ENCODE results near the gene TMPRSS6. TPM values are rescaled to one million over a fixed set of nuclear protein-coding genes. Genes with fewer than 3 reads are reported as not detected.

TMPRSS6 gene
- total RNA-seq, 2 experiments from 2014 or later, result 0.50 to 0.73 TPM

DNA sequence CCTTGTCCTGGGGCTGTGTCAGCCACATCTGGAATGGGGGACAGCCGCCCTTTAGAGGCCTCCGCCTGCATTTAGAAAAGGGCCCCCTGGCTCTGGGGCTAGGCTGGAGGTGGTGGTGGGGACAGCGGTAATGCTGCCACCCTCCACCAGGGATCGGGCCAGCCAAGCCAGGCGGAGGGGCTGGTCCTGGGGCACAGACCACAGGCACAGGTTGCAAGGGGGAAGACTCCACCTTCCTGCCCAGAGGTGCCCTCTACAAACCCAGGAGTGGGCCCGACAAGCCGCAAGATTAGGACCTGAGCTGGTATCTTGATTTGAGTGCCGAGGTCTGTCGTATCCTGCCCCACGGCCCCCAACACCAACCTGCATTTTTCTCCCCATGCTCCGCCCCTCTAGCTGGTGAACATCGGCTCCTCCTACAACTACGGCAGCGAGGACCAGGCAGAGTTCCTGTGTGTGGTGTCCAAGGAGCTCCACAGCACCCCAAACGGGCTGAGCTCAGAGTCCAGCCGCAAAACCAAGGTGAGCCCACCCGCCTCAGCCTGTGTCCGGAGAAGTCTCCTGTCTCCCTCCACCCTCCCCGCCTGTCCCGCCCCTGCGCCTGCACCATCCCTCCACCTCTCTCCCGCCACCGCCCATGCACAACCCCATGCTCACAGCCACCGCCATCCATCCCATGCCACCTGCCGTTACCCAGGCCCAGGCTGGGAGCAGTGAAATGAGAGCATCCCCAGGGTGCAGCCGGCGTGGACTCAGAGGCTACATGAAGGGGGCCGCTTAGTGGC, 50.4 kb downstream of the TMPRSS6 start:
- H3K27me3 Mint-ChIP-seq, result no peaks in the 10 kb centered on the region
- H3K36me3 Mint-ChIP-seq (ENCODE audit: low read depth), result no peaks in the 10 kb centered on the region
- no peak for DNase-seq
- ChIA-PET POLR2A (no interaction called here), CTCF (interaction anchor here (1.1 kb wide), 2 partner anchors 19 to 63 kb away, joined by 3 read pairs; no protein-coding TSS in a partner anchor)
- H3K9me3 Mint-ChIP-seq, result no peaks in the 10 kb centered on the region
- no peak overlapping the region for H3K27ac Mint-ChIP-seq
- no peak overlapping the region for H3K4me3 Mint-ChIP-seq
- peaks cover 18% of the 10 kb centered on the region for H3K4me1 Mint-ChIP-seq

DNA sequence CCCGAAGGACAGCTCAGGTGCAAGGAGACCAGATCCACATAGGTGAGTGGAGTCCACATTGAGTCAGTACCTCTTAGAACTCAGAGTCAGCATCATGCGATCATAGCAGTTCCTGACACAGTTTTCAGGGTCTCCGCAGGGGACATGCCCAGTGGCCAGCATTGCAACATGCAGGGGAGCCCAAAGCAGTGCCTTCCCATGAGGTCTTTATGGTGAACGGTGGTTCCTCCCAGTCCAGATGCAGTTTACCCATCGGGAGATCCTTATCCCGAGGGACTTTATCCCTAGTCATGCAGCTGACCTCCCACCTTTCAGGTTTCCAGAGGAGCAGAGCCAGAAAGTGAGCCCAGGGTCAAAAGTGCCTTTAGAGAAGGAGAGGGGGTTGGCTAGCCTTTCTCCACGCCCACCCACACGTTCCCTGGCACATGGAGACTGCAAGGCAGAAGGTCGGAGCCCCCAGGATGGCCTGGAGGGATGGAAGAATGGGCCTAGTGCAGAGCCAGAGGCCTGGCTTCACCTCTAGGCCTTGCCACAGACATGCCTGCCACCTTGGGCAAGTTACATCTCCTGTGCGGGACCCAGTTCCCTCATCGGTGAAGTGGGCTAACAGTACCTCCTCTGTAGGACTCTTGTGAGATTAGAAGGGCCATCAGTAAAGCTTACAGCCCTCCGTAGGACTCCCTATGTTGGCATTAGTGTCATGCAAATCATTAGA, 51.6 kb downstream of the TMPRSS6 start:
- no peak overlapping the region for H3K4me3 Mint-ChIP-seq
- H3K9me3 Mint-ChIP-seq, result no peaks in the 10 kb centered on the region
- POLR2A ChIA-PET, result no interaction called here
- peaks cover 24% of the 10 kb centered on the region for H3K4me1 Mint-ChIP-seq
- CTCF ChIA-PET, result no interaction called here
- H3K27ac Mint-ChIP-seq, result no peak overlapping the region
- no peak for DNase-seq
- H3K36me3 Mint-ChIP-seq (ENCODE audit: low read depth), result no peaks in the 10 kb centered on the region
- H3K27me3 Mint-ChIP-seq, result no peaks in the 10 kb centered on the region

DNA sequence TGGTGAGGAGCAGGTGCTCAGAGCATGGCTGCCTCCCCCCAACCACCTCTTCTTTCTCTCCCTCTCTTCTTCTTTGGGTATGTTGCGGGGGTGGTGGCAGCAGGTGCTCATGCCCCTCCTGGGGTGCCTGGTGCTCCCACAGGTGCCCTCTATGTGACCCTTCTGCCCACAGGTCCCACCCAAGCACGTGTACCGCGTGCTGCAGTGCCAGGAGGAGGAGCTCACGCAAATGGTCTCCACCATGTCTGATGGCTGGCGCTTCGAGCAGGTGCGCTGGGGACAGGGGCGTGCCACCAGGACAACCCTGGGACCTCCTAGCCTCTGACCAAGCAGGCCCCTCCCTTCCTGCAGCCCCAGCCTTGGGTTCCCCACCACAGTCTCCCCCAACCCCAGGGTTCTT, 52.3 kb downstream of the TMPRSS6 start:
- DNase-seq, result no peak
- Mint-ChIP-seq H3K27me3 (no peaks in the 10 kb centered on the region), H3K4me1 (peaks cover 31% of the 10 kb centered on the region), H3K36me3 (ENCODE audit: low read depth) (no peaks in the 10 kb centered on the region), H3K27ac (no peak overlapping the region), H3K4me3 (no peak overlapping the region), H3K9me3 (no peaks in the 10 kb centered on the region)
- POLR2A ChIA-PET, result no interaction called here
- CTCF ChIA-PET, result no interaction called here

DNA sequence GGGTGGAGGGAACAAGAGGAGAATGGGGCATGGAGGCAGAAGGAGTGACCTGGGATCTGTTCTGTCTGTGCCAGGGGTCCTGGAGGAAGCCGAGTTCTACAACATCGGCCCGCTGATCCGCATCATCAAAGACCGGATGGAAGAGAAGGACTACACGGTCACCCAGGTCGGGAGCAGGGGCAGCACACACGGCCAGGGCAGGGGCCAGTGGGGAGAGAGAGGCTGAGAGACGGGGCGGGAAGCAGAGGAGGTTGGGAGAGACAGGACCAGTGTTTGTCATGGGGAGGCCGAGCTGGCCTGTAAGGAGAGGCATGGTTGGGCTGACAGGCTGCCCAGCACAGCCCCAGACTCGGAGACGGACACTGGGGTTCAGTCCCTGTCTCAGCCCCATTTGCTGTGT, 53.3 kb downstream of the TMPRSS6 start:
- no peaks in the 10 kb centered on the region for H3K27me3 Mint-ChIP-seq
- POLR2A ChIA-PET, result no interaction called here

DNA sequence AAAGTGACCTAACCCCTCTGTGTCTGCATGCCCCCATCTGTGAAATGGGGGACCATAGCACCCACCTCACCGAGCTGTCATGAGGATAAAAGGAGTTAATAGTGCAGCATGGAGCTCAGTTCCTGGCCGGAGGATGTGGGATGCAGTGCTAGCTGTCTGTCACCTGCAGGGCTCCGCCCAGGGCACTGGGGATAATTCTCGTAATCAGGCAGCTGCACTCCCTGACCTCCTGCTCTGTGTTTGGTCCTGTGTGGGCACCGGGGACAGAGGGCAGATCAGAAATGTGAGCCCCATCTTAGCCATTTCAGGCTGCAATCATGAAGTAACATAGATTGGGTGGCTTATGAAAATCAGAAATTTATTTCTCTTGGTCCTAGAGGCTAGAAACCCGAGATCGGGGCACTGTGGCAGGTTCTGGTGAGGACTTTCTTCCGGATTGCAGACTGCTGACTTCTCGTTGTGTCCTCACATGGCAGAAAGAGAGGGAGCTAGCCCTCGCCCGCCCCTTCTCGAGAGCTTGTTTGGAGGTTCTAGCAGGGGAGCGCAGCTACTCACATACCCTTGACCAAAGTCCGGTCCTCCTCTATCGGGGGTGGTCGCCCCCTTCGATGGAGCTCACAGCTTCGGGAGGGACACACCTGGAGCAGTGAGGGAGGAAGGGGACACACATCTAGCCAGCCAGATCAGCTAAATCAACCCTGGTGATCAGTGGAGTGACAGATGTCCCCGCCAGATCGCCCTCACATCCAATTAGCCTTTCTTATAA, 54.7 kb downstream of the TMPRSS6 start:
- no peak overlapping the region for H3K27ac Mint-ChIP-seq

More for the DNA sequence above, 53.3 kb downstream of the TMPRSS6 start:
- no peaks in the 10 kb centered on the region for H3K9me3 Mint-ChIP-seq
- peaks cover 28% of the 10 kb centered on the region for H3K4me1 Mint-ChIP-seq
- no peak overlapping the region for H3K4me3 Mint-ChIP-seq
- no peaks in the 10 kb centered on the region for H3K36me3 Mint-ChIP-seq (ENCODE audit: low read depth)
- CTCF ChIA-PET, result interaction anchor here (2.2 kb wide), 1 partner anchor 12 kb away, joined by 8 read pairs; no protein-coding TSS in a partner anchor
- H3K27ac Mint-ChIP-seq, result no peak overlapping the region
- DNase-seq, result no peak

DNA sequence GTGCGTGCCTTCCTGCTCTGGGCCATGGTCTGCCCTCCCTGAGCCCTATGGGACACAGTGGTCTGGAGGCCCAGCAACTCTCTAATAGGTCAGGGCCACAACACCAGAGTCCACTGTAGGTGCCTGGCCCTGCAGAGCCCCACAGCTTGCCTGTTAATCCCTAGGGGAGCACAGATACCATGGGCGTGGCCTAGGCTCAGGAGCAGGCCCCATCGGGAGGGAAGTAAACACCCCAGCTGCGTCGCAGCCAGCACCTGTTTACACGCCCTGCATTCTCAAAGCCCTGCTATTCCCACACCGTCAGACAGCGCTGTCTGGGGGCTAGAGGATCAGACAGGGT, 55.5 kb downstream of the TMPRSS6 start:
- no peak for DNase-seq
- POLR2A ChIA-PET, result no interaction called here
- CTCF ChIA-PET, result interaction anchor here (1.5 to 2.2 kb wide), 2 partner anchors 10 to 12 kb away, joined by 5 to 8 read pairs; no protein-coding TSS in a partner anchor
- no peak overlapping the region for H3K4me3 Mint-ChIP-seq
- H3K36me3 Mint-ChIP-seq (ENCODE audit: low read depth), result no peaks in the 10 kb centered on the region
- H3K27ac Mint-ChIP-seq, result no peak overlapping the region
- H3K27me3 Mint-ChIP-seq, result no peaks in the 10 kb centered on the region
- H3K4me1 Mint-ChIP-seq, result peaks cover 15% of the 10 kb centered on the region
- H3K9me3 Mint-ChIP-seq, result no peaks in the 10 kb centered on the region

More for the DNA sequence above, 54.7 kb downstream of the TMPRSS6 start:
- no peaks in the 10 kb centered on the region for H3K27me3 Mint-ChIP-seq
- H3K4me3 Mint-ChIP-seq, result no peak overlapping the region
- ChIA-PET CTCF (interaction anchor here (1.2 to 2.2 kb wide), 4 partner anchors 11 to 267 kb away, joined by 3 to 8 read pairs (median 4); partner anchors contain the start of genes MPST and TST), POLR2A (no interaction called here)
- no peak for DNase-seq
- no peaks in the 10 kb centered on the region for H3K36me3 Mint-ChIP-seq (ENCODE audit: low read depth)
- peaks cover 15% of the 10 kb centered on the region for H3K4me1 Mint-ChIP-seq
- H3K9me3 Mint-ChIP-seq, result no peaks in the 10 kb centered on the region

DNA sequence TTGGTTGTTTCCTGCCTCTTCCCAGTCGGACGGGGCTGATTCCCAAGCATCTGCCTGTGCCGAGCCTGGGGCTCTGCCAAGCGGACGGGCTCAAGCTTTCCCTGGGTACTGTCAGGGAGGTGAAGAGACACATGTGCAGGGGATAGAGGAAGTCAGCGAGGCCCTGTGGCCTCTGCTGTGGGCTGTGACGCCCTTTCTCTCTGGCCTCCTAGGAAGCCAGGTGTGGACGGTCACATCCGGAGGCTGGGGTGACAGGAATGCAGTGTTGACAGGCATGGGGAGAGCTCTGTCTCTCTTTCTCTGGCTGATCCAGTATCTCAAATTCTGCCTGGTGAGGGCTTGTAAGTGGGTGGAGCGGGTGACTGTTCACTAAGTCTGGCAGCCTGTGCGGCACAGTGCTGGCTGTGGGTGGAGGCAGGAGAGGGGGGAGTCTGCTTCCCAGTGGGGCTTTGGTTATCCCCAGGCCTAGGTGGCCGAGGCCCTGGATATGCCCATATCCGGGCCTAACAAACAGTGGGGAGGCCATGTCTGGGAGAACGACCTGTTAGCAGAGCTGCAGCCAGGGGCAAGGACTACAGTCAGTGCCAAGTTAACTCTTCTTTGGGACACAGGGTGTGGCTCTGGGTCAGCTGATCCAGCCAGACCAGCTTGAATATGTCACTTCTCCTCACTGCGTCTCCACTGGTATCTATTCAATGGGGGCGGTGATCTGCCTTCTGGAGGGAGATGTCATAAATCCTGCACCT, 56.0 kb downstream of the TMPRSS6 start:
- Mint-ChIP-seq H3K9me3 (no peaks in the 10 kb centered on the region), H3K4me3 (peak overlapping the region; percentile 78), H3K27ac (no peak overlapping the region), H3K27me3 (no peaks in the 10 kb centered on the region), H3K36me3 (ENCODE audit: low read depth) (no peaks in the 10 kb centered on the region), H3K4me1 (peaks cover 15% of the 10 kb centered on the region)
- ChIA-PET POLR2A (no interaction called here), CTCF (interaction anchor here (1.4 to 2.3 kb wide), 3 partner anchors 9 to 146 kb away, joined by 3 to 6 read pairs (median 4); no protein-coding TSS in a partner anchor)
- DNase-seq, result no peak

DNA sequence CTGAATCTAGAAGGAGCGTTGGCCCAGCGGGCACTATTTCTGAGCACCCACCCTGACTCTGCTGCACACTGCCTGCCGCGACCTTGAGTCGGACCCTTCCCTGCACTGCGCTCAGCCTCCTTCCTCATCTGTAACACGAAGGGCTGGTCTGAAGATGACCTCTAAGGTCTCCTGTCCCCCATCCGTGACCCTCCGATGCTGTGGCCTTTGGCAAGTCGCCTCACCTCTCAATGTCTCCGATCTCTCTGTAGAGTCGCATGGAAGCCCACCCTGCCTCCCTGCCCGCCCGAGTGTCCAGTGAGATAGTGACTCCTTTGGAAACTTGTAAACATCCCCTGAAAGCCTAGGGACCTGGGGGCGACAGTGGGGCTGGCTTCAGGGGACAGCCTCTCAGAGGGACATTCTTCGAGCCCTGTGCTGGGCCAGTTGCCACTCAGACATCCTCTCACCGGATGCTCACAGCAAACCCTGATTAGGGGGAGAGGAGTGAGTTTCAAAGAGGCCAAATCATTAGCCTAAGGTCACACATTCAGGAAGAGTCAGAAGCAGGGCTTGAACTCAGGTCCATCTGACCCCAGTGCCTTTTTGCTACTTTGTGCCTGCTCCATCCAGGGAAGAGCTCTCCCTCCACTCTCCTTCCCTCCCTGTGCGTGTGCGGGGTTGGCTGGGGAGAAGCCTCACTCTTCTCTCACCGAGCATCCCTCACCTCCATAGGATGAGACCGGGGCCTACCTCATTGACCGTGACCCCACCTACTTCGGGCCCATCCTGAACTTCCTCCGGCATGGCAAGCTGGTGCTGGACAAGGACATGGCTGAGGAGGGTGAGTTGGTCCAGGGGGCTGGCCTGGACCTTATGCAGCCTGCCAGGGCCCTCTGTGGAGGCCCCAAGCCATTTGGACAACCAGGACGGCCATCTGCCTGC, 56.9 kb downstream of the TMPRSS6 start:
- Mint-ChIP-seq H3K4me3 (peak overlapping the region; percentile 78), H3K36me3 (ENCODE audit: low read depth) (no peaks in the 10 kb centered on the region), H3K9me3 (no peaks in the 10 kb centered on the region), H3K4me1 (peaks cover 15% of the 10 kb centered on the region), H3K27me3 (no peaks in the 10 kb centered on the region), H3K27ac (peak overlapping the region; percentile 78)
- ChIA-PET CTCF (interaction anchor here (1.2 to 2.3 kb wide), 6 partner anchors 9 to 196 kb away, joined by 3 to 6 read pairs (median 4); partner anchors contain the start of gene IL2RB), POLR2A (interaction anchor here (0.8 kb wide), 1 partner anchor 27 kb away, joined by 3 read pairs; no protein-coding TSS in a partner anchor)
- no peak for DNase-seq

DNA sequence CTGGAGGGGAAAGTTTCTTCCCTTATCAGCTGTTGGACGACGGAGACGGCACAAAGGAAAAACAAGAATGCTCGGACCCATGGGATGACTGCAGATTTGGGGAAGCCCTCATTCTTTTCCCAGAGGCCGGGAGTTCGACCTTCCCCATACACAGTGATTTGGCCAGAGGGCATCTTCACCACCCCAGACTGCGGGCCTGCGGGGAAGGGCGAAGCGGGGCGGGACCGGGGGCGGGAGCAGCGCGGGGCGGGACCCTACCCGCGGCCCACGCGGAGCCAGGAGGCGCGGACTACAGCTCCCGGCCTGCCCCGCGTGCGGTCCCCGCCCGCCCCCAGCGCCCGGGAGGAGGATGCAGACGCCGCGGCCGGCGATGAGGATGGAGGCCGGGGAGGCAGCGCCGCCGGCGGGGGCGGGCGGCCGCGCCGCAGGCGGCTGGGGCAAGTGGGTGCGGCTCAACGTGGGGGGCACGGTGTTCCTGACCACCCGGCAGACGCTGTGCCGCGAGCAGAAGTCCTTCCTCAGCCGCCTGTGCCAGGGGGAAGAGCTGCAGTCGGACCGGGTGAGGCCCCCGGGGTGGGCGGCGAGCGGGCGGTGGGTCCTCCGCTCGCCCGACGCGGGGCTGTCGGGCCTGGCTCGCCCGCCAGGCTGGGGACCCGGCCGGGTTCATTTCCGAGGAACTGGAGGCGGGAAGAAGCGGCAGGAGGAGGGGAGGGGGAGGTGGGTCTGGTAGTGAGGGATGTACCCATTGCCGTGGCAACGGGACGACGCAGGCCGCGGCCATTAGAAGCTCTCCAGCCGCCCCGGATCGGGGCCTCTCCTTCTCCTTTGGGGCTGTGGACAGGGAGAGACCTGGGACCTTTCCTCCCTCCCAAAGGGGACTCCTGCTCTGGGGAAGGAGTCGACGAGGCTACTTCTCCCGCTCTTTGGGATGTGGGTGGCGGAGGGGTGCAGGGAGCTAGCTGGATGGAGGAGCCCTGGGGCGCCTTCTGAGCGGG, 57.8 kb downstream of the TMPRSS6 start, which contains the start of gene KCTD17:
KCTD17 (plus strand) TSS at position 352 of the 995 bp plus-strand sequence; CDS start at position 371, 19 bp downstream.
- CTCF ChIA-PET, result interaction anchor here (0.9 to 2.3 kb wide), 11 partner anchors 8 to 270 kb away, joined by 3 to 6 read pairs (median 3); partner anchors contain the start of gene IL2RB
- peaks cover 15% of the 10 kb centered on the region for H3K4me1 Mint-ChIP-seq
- no peaks in the 10 kb centered on the region for H3K27me3 Mint-ChIP-seq
- H3K9me3 Mint-ChIP-seq, result no peaks in the 10 kb centered on the region
- H3K27ac Mint-ChIP-seq, result peak within 1 kb of the TSS; percentile 78
- POLR2A ChIA-PET, result interaction anchor here (0.8 kb wide), 1 partner anchor 28 kb away, joined by 3 read pairs; no protein-coding TSS in a partner anchor
- peak within 1 kb of the TSS; percentile 78 for H3K4me3 Mint-ChIP-seq
- peak; percentile 78 for DNase-seq
- H3K36me3 Mint-ChIP-seq (ENCODE audit: low read depth), result no peaks in the 10 kb centered on the region

DNA sequence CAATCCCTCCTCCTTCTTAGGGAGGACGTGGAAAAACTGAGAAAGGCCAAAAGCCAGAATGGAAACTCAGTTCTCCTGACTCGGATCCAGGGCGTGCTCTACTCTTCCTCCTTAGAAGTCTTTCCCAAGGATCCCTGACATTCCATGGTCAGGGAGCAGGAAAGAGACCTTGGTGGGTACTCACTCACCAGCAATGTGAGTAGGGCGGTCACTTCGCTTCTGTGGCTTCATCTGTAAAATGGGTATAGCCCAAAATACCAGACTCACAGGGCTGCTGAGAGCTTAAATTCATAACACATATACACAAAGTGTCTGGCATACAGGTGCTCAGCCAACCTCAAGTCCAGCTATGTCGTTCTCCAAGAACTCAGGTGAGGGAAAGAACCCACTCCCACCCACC, 58.6 kb downstream of the TMPRSS6 start:
- no peaks in the 10 kb centered on the region for H3K9me3 Mint-ChIP-seq
- H3K4me1 Mint-ChIP-seq, result peaks cover 15% of the 10 kb centered on the region
- CTCF ChIA-PET, result interaction anchor here (0.6 to 1.6 kb wide), 10 partner anchors 11 to 269 kb away, joined by 3 to 4 read pairs (median 3); partner anchors contain the start of gene IL2RB
- H3K4me3 Mint-ChIP-seq, result peak overlapping the region; percentile 67
- POLR2A ChIA-PET, result no interaction called here
- no peaks in the 10 kb centered on the region for H3K27me3 Mint-ChIP-seq
- H3K27ac Mint-ChIP-seq, result no peak overlapping the region
- no peaks in the 10 kb centered on the region for H3K36me3 Mint-ChIP-seq (ENCODE audit: low read depth)
- no peak for DNase-seq

Data from activated CD4-positive, alpha-beta T cell treated with anti-CD3 and anti-CD28 coated beads, Interleukin-2, amount 10 ng/mL, durations not matched to agents 7 days and 5 days (primary cell).